PC-3 (cell line): ENCODE data around the gene ADGRG6.

Experiments used
- CTCF ChIP-seq: fragments of 300-600 bp; sonication (generic); conservative IDR thresholded peaks from 2 replicates; pipeline ENCODE4 v1.5.1; 2017; ENCODE audit warnings: antibody characterized with exemption, low read depth, mild to moderate bottlenecking, low read length
- EZH2 ChIP-seq: fragments of 300-600 bp; sonication (generic); IDR thresholded peaks from one replicate; pipeline ENCODE4 v1.6.1; 2017; ENCODE audit warnings: antibody characterized with exemption, mild to moderate bottlenecking, low read length; ENCODE audit not compliant: unreplicated experiment

- TF ChIP-seq CTCF (no peak), EZH2 (no peak)
These were observed 37.3 kb downstream of the ADGRG6 start for GRCh38 chr6:142339113-142339512.
